A549 treated with Mapracorat at 1 μM for 4 hours (cell line): ENCODE measurements around the gene NETO2. TPM values are rescaled to one million over a fixed set of nuclear protein-coding genes. Genes with fewer than 3 reads are reported as not detected.

Source experiments
- total RNA-seq: library from RNA; stranded (reverse); fragments of 200-300 nt; extraction: Qiagen RNA extraction; gene quantifications from 5 replicates; pipeline ENCODE4 v1.2.3, GENCODE V29; 2022

NETO2 gene
- 77.7 to 85.9 TPM (median 81.6 TPM) in 5 replicates for total RNA-seq

GRCh38 chr16:47143677-47144558 lies at the start of gene NETO2:
TSS of gene NETO2 (minus strand) at chr16:47143945. CDS start at chr16:47143612, 333 bp downstream.

Other genes starting within 250 kb of the NETO2 start
- 67.3 to 74.9 TPM (median 71.5 TPM) in 5 replicates for gene DNAJA2, start 170.3 kb downstream of the NETO2 start, total RNA-seq